Muscle of leg (tissue), 11 donors: ENCODE measurements around the gene POLG2. TPM values are rescaled to one million over a fixed set of nuclear protein-coding genes. Genes with fewer than 3 reads are reported as not detected.
"Not testable (repeated sequence)": the region's sequence is repeated elsewhere in the genome, so short reads cannot be mapped to it uniquely, and the experiment has no call there.

Experiments
- DNase-seq: peaks from one replicate; pipeline ENCODE4 v3.0.0; 2013
- H3K27ac ChIP-seq: one replicate; pipeline ENCODE4 v1.5.1; 2013; ENCODE audit warnings: mild to moderate bottlenecking, low read length, control low read depth
- H3K27me3 ChIP-seq: one replicate; pipeline ENCODE4 v1.6.1; 2013; ENCODE audit warnings: low read length; ENCODE audit not compliant: control insufficient read depth, insufficient read depth
- H3K36me3 ChIP-seq: one replicate; pipeline ENCODE4 v1.6.1; 2013; ENCODE audit warnings: low read length; ENCODE audit not compliant: control insufficient read depth, insufficient read depth
- H3K4me1 ChIP-seq: one replicate; pipeline ENCODE4 v1.6.1; 2013; ENCODE audit warnings: low read length; ENCODE audit not compliant: control insufficient read depth, insufficient read depth
- H3K4me3 ChIP-seq: one replicate; pipeline ENCODE4 v1.5.1; 2013; ENCODE audit warnings: low read length, control low read depth
- H3K9me3 ChIP-seq: replicated peaks from 2 replicates; pipeline ENCODE4 v1.6.1; 2013; ENCODE audit warnings: low read depth, low read length; ENCODE audit not compliant: control insufficient read depth
- WGBS: methylation state at CpG from one replicate; pipeline ENCODE4 v1.1.5; 2013; ENCODE audit warnings: missing lambda C conversion rate; ENCODE audit not compliant: insufficient coverage; 5-methylcytosine and 5-hydroxymethylcytosine counted together
- polyA plus RNA-seq, 8 donors: library from polyadenylated mRNA; unstranded; fragments of 120-200 nt; gene quantifications; one replicate each; pipeline versions ENCODE4 v1.2.1 to v1.2.3, GENCODE V29; 2013; ENCODE audit warnings: inconsistent platforms in 1 of 8, low replicate concordance in 1 of 8; ENCODE audit not compliant: insufficient read length in 8 of 8, insufficient read depth in 1 of 8
- total RNA-seq: library from RNA; stranded (reverse); fragments of 120-200 nt; gene quantifications from one replicate; pipeline ENCODE4 v1.2.4, GENCODE V29; 2013

The POLG2 gene
- total and polyA plus RNA-seq, 9 donors, result 12.9 to 28.2 (median 19.2) TPM

GRCh38 chr17:64448665-64449512, 48.0 kb downstream of the POLG2 start, which contains the start of gene MILR1:
Gene MILR1 (plus strand): TSS chr17:64449115. CDS start chr17:64449169, 54 bp downstream.
- no peaks in the 10 kb centered on the region for H3K4me1 ChIP-seq
- H3K36me3 ChIP-seq, result no peaks in the 10 kb centered on the region
- H3K9me3 ChIP-seq, result no peaks in the 10 kb centered on the region
- no peaks in the 10 kb centered on the region for H3K27me3 ChIP-seq
- H3K4me3 ChIP-seq, result peak within 1 kb of the TSS; percentile 8
- peak; percentile 83 for DNase-seq
- 17% methylated on average over 2 of the region's 10 CpGs for WGBS
- no peak within 1 kb of the TSS for H3K27ac ChIP-seq

GRCh38 chr17:64447526-64447925, 49.3 kb downstream of the POLG2 start:
- no peak for DNase-seq
- Histone ChIP-seq H3K27ac (no peak overlapping the region), H3K4me1 (no peaks in the 10 kb centered on the region), H3K4me3 (no peak overlapping the region), H3K9me3 (no peaks in the 10 kb centered on the region), H3K36me3 (no peaks in the 10 kb centered on the region), H3K27me3 (no peaks in the 10 kb centered on the region)
- WGBS, result no CpG with 5 or more reads among the region's 1 CpG

GRCh38 chr17:64443086-64443760, 53.6 kb downstream of the POLG2 start:
- no peak overlapping the region for H3K4me3 ChIP-seq
- H3K27ac ChIP-seq, result peak overlapping the region; percentile 43
- H3K36me3 ChIP-seq, result no peaks in the 10 kb centered on the region
- peaks cover 7% of the 10 kb centered on the region for H3K4me1 ChIP-seq
- no peak for DNase-seq
- 88% methylated on average over 3 of the region's 6 CpGs for WGBS
- peaks cover under 1% of the 10 kb centered on the region for H3K9me3 ChIP-seq
- no peaks in the 10 kb centered on the region for H3K27me3 ChIP-seq

GRCh38 chr17:64442541-64442971, 54.3 kb downstream of the POLG2 start:
- no CpG with 5 or more reads among the region's 3 CpGs for WGBS
- Histone ChIP-seq H3K9me3 (peaks cover 7% of the 10 kb centered on the region), H3K27me3 (no peaks in the 10 kb centered on the region), H3K27ac (peak overlapping the region; percentile 73), H3K4me3 (no peak overlapping the region), H3K36me3 (no peaks in the 10 kb centered on the region), H3K4me1 (peaks cover 7% of the 10 kb centered on the region)
- DNase-seq, result no peak

- H3K27ac ChIP-seq, result peak overlapping the region; percentile 73
- peaks cover 7% of the 10 kb centered on the region for H3K4me1 ChIP-seq
- peaks cover 13% of the 10 kb centered on the region for H3K9me3 ChIP-seq
- 31% methylated on average over 7 of the region's 10 CpGs for WGBS
- H3K36me3 ChIP-seq, result no peaks in the 10 kb centered on the region
- H3K27me3 ChIP-seq, result no peaks in the 10 kb centered on the region
- no peak overlapping the region for H3K4me3 ChIP-seq
- peak; percentile 84 for DNase-seq
Observed at GRCh38 chr17:64441772-64442540, 54.9 kb downstream of the POLG2 start.

- Histone ChIP-seq H3K4me3 (no peak overlapping the region), H3K27me3 (no peaks in the 10 kb centered on the region), H3K27ac (no peak overlapping the region), H3K9me3 (peaks cover 13% of the 10 kb centered on the region), H3K4me1 (peaks cover 7% of the 10 kb centered on the region), H3K36me3 (no peaks in the 10 kb centered on the region)
- DNase-seq, result no peak
- 83% methylated on average over 1 of the region's 2 CpGs for WGBS
Observed at GRCh38 chr17:64439956-64440355, 56.9 kb downstream of the POLG2 start.

- H3K27me3 ChIP-seq, DNase-seq, H3K27ac ChIP-seq, H3K4me1 ChIP-seq, H3K4me3 ChIP-seq, H3K36me3 ChIP-seq: not testable (repeated sequence)
- no CpG with 5 or more reads among the region's 1 CpG for WGBS
- H3K9me3 ChIP-seq, result peaks cover 13% of the 10 kb centered on the region
Observed at GRCh38 chr17:64439521-64439920, 57.3 kb downstream of the POLG2 start.

GRCh38 chr17:64437944-64438525, 58.8 kb downstream of the POLG2 start:
- no peak overlapping the region for H3K27ac ChIP-seq
- peaks cover 13% of the 10 kb centered on the region for H3K9me3 ChIP-seq
- no peaks in the 10 kb centered on the region for H3K36me3 ChIP-seq
- H3K4me3 ChIP-seq, result no peak overlapping the region
- peaks cover 7% of the 10 kb centered on the region for H3K4me1 ChIP-seq
- H3K27me3 ChIP-seq, result no peaks in the 10 kb centered on the region
- DNase-seq, result no peak
- WGBS, result 94% methylated on average over 3 of the region's 5 CpGs

- no peaks in the 10 kb centered on the region for H3K36me3 ChIP-seq
- H3K4me1 ChIP-seq, result no peaks in the 10 kb centered on the region
- no peak for DNase-seq
- no peaks in the 10 kb centered on the region for H3K27me3 ChIP-seq
- whole genome bisulfite sequencing, result 62% methylated on average over 2 of the region's 6 CpGs
- H3K9me3 ChIP-seq, result no peaks in the 10 kb centered on the region
- H3K4me3 ChIP-seq, result no peak overlapping the region
- H3K27ac ChIP-seq, result no peak overlapping the region
Observed at GRCh38 chr17:64431534-64431933, 65.3 kb downstream of the POLG2 start.
